ENCODE data around the gene ARHGAP1. TPM values are rescaled to one million over a fixed set of nuclear protein-coding genes. Genes with fewer than 3 reads are reported as not detected.

ARHGAP1 gene
- total and polyA plus RNA-seq, 2 of the 13 experiments (the other 11 are each of a cell fraction or from before 2014, with no cell fraction given) = 18.6 to 30.3 TPM

DNA sequence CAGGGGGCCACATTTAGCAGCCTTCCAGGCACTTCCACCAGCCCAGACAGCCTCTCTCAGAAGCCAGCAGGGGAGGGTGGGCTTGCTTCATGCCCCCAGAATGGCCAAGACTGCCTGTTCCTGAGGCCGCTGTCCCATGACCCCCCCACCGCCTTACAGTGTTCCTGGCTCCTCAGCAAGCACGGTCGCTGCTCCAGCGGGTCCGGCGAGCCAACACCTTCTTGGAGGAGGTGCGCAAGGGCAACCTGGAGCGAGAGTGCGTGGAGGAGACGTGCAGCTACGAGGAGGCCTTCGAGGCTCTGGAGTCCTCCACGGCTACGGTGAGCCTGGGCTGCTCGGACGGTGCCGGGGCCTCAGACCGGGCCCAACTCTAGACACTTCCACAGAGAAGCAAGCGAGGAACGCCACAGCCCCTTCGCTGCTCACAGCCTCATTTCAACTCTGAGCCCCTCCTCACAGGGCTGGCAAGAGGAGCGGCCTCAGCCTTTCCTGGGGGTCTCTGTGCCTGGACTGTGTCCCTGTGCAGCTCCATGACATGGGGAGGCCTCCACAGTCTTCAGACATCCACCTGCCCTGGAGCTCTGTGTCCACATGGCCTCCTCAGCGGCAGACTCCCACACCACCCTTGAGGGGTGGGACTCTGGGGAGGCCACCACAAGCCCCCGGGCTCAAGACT, 19.3 kb upstream of the ARHGAP1 start (continued):
- TF ChIP-seq, protein P1, sequence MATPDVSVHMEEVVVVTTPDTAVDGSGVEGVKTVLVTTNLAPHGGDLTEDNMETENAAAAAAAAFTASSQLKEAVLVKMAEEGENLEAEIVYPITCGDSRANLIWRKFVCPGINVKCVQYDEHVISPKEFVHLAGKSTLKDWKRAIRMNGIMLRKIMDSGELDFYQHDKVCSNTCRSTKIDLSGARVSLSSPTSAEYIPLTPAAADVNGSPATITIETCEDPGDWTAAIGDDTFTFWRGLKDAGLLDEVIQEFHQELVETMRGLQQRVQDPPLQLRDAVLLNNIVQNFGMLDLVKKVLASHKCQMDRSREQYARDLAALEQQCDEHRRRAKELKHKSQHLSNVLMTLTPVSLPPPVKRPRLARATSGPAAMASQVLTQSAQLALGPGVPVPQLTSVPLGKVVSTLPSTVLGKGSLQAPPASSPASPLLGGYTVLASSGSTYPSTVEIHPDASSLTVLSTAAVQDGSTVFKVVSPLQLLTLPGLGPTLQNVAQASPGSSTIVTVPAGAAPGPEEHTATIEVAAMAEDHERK (CRISPR knock-in tag; IDR thresholded peaks at IDR 0.05; ENCODE audit: low read depth) = no peak
- TF ChIP-seq TCF7 (IDR thresholded peaks at IDR 0.05; ENCODE audit: low read depth) (no peak), AHR (CRISPR knock-in tag; IDR thresholded peaks at IDR 0.05) (no peak), POLR2A (IDR thresholded peaks at IDR 0.05; ENCODE audit: insufficient read depth in 1 of 2, low read depth in 2 of 2, low read length in 2 of 2) (peak in 1 of 2 experiments; percentile 47; a peak in 1 of 4 replicates), KDM5A (IDR thresholded peaks at IDR 0.05; ENCODE audit: borderline replicate concordance, low read length) (no peak), MEIS2 (CRISPR knock-in tag; IDR thresholded peaks at IDR 0.05) (no peak), NBN (conservative IDR thresholded peaks at IDR 0.05) (no peak), ZNF296 (CRISPR knock-in tag; conservative IDR thresholded peaks at IDR 0.05) (no peak), JDP2 (CRISPR knock-in tag; IDR thresholded peaks at IDR 0.05; ENCODE audit: borderline replicate concordance) (no peak), ZNF589 (CRISPR knock-in tag; conservative IDR thresholded peaks at IDR 0.05) (0 out of 2 replicates have a peak, but pooled peaks have one; percentile 3), YEATS4 (CRISPR knock-in tag; IDR thresholded peaks at IDR 0.05; ENCODE audit: borderline replicate concordance) (no peak), ZNF550 (CRISPR knock-in tag; IDR thresholded peaks at IDR 0.05; ENCODE audit: borderline replicate concordance) (no peak)
- TF ChIP-seq, protein P2, sequence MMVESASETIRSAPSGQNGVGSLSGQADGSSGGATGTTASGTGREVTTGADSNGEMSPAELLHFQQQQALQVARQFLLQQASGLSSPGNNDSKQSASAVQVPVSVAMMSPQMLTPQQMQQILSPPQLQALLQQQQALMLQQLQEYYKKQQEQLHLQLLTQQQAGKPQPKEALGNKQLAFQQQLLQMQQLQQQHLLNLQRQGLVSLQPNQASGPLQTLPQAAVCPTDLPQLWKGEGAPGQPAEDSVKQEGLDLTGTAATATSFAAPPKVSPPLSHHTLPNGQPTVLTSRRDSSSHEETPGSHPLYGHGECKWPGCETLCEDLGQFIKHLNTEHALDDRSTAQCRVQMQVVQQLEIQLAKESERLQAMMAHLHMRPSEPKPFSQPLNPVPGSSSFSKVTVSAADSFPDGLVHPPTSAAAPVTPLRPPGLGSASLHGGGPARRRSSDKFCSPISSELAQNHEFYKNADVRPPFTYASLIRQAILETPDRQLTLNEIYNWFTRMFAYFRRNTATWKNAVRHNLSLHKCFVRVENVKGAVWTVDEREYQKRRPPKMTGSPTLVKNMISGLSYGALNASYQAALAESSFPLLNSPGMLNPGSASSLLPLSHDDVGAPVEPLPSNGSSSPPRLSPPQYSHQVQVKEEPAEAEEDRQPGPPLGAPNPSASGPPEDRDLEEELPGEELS (CRISPR knock-in tag; IDR thresholded peaks at IDR 0.05) = no peak
- TF ChIP-seq, protein P3, sequence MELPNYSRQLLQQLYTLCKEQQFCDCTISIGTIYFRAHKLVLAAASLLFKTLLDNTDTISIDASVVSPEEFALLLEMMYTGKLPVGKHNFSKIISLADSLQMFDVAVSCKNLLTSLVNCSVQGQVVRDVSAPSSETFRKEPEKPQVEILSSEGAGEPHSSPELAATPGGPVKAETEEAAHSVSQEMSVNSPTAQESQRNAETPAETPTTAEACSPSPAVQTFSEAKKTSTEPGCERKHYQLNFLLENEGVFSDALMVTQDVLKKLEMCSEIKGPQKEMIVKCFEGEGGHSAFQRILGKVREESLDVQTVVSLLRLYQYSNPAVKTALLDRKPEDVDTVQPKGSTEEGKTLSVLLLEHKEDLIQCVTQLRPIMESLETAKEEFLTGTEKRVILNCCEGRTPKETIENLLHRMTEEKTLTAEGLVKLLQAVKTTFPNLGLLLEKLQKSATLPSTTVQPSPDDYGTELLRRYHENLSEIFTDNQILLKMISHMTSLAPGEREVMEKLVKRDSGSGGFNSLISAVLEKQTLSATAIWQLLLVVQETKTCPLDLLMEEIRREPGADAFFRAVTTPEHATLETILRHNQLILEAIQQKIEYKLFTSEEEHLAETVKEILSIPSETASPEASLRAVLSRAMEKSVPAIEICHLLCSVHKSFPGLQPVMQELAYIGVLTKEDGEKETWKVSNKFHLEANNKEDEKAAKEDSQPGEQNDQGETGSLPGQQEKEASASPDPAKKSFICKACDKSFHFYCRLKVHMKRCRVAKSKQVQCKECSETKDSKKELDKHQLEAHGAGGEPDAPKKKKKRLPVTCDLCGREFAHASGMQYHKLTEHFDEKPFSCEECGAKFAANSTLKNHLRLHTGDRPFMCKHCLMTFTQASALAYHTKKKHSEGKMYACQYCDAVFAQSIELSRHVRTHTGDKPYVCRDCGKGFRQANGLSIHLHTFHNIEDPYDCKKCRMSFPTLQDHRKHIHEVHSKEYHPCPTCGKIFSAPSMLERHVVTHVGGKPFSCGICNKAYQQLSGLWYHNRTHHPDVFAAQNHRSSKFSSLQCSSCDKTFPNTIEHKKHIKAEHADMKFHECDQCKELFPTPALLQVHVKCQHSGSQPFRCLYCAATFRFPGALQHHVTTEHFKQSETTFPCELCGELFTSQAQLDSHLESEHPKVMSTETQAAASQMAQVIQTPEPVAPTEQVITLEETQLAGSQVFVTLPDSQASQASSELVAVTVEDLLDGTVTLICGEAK (IDR thresholded peaks at IDR 0.05) = no peak
- TF ChIP-seq, protein P3 (CRISPR knock-in tag; IDR thresholded peaks at IDR 0.05) = no peak
- TF ChIP-seq, protein P4, sequence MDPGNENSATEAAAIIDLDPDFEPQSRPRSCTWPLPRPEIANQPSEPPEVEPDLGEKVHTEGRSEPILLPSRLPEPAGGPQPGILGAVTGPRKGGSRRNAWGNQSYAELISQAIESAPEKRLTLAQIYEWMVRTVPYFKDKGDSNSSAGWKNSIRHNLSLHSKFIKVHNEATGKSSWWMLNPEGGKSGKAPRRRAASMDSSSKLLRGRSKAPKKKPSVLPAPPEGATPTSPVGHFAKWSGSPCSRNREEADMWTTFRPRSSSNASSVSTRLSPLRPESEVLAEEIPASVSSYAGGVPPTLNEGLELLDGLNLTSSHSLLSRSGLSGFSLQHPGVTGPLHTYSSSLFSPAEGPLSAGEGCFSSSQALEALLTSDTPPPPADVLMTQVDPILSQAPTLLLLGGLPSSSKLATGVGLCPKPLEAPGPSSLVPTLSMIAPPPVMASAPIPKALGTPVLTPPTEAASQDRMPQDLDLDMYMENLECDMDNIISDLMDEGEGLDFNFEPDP (CRISPR knock-in tag; conservative IDR thresholded peaks at IDR 0.05) = no peak

All from HepG2 (cell line).